GM21529 (cell line): ENCODE measurements around the gene CFAP91.
A peak's percentile ranks its signal among the peaks of the same experiment; 100 is the strongest.

Experiments used
- ATAC-seq: cut with Tn5 transposase; IDR thresholded peaks from one replicate; pipeline ENCODE4 v1.9.1; 2021; ENCODE audit not compliant: unreplicated experiment

CFAP91 gene

GRCh38 chr3:119702530-119703527 lies at the start of gene CFAP91:
Gene CFAP91, plus strand, starts transcription at chr3:119703022. Its CDS starts 77 bp downstream, at chr3:119703099.
- peak; percentile 93 for ATAC-seq

- ATAC-seq = no peak
Measured at GRCh38 chr3:119653876-119654275, 48.9 kb upstream of the CFAP91 start.

DNA sequence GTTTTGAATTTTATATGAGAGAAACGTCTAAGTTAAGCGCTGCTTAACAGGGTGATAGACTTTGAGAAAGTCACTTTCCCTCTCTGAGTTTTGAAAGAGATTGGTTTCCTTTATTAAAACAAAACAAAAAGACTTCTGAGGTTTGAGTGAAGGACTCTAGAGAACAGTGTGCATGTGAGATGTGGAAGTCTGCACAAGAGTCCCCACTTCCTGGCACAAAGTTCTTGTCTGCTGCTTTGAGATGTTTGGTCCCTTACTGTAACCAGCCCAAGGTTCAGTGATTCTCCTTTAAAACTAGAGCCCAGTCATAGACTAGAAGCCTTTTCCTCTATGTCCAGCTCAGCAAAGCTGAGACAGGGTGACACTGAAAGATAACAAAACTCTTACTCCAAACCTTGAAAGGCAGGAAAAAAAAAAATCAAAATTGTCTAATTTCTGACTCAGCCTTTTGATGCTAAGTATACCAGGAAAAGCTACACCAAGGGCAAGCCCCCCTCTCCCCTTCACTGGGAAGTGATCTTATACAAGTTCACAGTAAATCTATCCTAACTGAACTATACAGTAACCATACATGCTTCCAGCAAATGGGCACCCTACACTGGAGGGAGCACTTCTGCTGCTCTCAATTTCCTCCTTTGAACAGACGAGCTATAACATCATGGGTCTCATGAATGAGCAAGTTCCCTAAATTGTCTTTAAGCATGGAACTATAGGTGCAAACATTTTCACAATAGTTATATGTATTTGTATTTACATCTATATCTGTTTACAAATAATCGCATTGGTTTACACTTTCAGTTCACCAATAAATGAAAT lies 44.7 kb upstream of the CFAP91 start:
- ATAC-seq = no peak

GRCh38 chr3:119658994-119659393 lies 43.8 kb upstream of the CFAP91 start:
- no peak for ATAC-seq

GRCh38 chr3:119659606-119660291 lies 43.1 kb upstream of the CFAP91 start:
- ATAC-seq = no peak

DNA sequence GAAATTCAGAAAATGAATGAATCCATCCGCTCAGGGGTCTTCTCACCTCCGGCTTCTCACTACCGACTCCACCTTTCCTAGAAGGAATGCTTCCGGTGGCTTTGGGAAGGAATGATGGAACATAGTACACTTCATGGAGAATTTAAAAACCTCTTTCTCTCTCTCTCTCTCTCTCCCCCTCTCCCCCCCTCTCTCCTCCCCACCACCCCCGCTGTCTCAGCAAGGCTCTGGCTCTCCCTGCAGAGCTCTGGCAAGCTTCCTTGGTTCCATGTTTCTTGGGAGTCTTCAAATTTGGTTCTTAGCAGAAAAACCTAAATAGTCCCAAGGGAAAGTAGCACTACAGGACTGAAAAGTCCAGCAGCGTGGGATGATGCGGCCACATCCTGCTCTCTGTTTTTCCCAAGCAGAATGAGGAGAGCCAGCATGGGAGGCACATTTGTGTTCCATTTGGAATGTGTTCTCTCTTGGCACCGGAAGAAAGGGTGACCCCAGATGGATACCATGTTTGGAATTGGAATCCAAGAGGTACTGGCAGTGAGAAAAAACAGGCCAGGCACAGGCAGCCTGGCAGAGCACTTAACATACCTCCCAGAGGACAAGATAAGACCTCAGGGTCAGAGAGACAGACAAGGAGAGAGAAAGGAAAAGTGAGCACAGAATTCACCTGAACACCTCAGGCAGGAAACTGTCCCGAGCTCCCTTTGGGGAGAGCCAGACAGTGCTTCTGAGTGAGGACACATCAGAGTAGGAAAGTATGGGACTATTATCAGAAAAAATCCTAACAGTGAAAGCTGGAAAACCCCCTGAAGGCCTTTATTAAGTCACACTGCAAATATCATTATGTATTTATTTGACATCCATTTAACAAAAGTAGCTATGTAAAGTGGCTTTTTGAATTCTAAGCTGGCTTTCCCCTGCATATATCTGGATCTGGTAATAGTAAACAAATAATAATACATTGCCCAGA lies 42.1 kb upstream of the CFAP91 start, which contains the start of gene POPDC2:
POPDC2 (minus strand) TSS at position 116 of the 967 bp plus-strand sequence. CDS start 166 bp downstream, outside the sequence.
- no peak for ATAC-seq

- ATAC-seq = no peak
Measured at GRCh38 chr3:119662604-119663373, 40.0 kb upstream of the CFAP91 start.

- no peak for ATAC-seq
Measured at GRCh38 chr3:119663885-119664284, 38.9 kb upstream of the CFAP91 start.

- ATAC-seq = no peak
Measured at GRCh38 chr3:119664370-119664769, 38.5 kb upstream of the CFAP91 start.

DNA sequence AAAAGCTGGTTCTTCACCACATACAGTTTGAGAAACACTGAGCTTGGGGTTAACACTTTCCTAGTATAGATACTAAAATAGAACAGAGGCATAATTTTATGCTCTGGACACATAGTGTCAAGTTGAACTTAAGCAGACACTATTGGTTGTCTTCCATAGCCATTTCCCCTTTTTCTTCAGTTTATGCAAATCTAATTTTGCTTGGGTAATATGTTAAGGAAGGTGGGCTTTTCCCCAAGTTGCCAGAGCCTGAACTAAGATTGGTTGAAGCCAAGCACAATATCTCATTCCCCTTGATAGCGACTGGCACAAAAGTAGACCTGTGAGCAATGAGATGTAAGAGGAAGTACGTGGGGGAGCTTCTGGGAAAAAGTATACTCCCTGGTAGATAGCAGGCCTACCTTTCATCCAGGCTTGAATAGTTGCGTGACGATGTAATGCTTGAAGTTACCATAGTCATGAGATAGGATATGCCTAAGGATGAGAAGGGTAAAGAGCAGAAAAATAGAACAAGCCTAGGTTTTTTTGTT lies 37.9 kb upstream of the CFAP91 start:
- peak; percentile 59 for ATAC-seq

DNA sequence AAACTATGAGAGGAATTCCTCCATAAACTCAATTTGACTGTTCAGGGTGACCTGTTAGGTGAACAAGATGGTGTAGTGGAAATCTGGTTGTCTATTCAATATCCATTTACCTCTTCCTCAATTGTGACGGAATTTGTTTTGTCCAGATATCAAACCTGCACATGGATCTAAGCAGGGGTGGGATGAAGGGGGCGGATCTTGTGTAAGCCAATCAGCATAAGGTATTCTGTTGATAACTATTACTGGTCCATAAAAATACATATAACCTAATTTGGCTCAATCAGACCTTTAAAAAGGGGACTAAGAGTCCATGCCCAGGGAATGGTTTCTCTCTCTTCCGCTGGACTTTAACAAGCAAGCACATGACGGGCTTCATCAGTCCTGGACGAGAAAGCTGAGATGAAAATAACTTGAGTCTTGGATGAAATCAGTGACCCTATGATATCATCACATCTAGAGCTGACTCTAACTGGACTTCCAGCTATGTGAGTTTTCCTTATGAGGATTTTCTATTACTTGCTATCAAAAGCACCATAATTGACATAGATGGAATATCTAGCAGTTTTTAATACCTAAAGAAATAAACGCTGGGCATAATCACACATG lies 36.8 kb upstream of the CFAP91 start:
- no peak for ATAC-seq

GRCh38 chr3:119669906-119670570 lies 32.8 kb upstream of the CFAP91 start:
- no peak for ATAC-seq

- ATAC-seq = no peak
Measured at GRCh38 chr3:119672776-119673175, 30.0 kb upstream of the CFAP91 start.

GRCh38 chr3:119673875-119674274 lies 28.9 kb upstream of the CFAP91 start:
- ATAC-seq = no peak

DNA sequence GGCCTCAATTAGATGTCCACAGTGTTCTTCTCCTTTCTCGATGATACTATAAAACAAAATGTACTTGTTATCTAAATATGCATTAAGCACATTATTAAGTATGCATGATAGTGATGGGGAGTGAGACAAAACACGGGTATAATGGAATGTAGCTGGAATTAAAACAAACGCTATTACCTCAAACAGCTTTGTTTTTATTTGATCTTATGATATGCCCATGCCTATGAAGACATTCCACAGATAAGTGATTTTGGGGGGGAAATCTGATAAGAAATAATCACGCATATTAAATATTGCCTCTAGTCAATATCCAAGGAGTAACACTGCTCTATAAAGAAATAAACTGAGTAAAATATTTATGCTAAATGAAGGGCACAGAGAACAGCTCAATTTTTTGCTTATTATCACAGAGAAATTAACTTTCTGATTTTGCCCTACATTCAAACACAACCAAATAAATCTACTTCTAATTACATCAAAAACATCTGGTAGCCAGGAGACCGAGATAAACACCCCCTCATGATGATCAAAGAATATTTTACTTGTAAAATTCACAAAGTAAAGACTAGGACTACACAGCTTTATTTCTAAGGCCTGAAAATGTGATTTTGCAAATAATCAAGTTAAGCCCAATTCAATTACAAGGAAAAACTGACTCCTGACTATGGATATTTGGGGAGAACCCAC lies 27.5 kb upstream of the CFAP91 start:
- no peak for ATAC-seq

DNA sequence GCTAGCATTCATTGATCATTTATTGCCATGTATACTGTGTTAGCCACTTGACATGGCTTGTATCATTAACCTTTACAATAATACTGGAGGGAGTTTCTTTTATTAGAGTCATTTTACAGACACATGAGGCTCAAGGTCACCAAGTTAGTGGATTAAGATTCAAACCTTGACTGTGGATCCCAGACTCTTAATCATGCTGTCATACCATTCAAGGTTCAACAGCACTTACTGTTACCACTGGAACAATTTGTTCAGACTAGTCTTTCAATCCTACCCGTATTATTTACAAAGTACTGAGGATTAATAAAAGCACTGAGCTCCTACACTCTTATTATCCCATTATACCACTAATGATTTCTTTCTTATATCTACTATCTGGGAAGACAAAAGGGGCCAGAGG lies 26.8 kb upstream of the CFAP91 start:
- no peak for ATAC-seq
